Umbilical cord (tissue), 2 donors: Measurements from ENCODE around the gene H3-3A. TPM values are rescaled to one million over a fixed set of nuclear protein-coding genes. Genes with fewer than 3 reads are reported as not detected.

ENCODE experiments used
- DNase-seq: peaks from one replicate; pipeline ENCODE4 v3.0.0-alpha.2; 2015; ENCODE audit warnings: low spot score
- total RNA-seq: library from RNA; depleted of rRNA; stranded (reverse); fragments of >200 nt; gene quantifications from one replicate; pipeline ENCODE4 v1.2.3, GENCODE V29; 2014; ENCODE audit warnings: low replicate concordance; ENCODE audit not compliant: insufficient read depth

H3-3A gene
- total RNA-seq, 1 donor from 2014 or later = 232 TPM

DNA sequence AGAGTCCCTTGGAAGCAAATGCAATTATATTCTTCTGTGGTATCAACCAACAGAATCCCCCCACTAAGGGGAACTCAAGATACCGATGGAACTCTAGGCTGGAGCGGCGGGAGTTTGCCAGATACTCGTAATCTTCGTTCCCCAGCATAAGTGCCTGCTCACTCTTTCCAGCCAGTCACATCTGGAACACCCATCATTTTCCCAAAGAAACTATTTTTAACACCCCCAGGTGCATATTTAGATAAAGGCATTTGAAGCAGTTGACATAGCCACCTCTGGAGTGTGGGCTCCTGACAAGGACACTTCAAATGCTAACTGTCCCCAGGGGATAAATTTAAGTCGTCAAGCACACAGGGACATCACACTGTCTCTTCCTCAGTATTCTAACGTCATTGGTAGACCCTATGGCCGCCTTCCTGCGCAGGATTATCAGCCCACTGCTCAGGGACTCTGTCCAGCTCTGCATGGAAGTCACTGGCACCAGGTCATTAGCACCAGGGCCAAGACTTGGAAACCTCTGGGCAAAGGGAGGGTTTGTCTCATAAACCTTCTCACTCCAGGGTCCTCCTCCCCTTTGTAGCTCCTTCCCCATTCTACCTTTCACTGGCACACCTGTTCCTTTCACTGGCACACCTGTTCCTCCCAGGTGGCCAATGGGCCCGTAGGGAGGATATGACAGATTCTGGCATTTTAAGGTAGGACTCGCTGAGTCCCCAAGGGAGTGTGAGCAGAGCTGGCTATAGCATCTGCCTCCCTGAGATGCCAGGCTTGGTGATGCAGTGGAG, 48.8 kb downstream of the H3-3A start:
- DNase-seq = no peak

DNA sequence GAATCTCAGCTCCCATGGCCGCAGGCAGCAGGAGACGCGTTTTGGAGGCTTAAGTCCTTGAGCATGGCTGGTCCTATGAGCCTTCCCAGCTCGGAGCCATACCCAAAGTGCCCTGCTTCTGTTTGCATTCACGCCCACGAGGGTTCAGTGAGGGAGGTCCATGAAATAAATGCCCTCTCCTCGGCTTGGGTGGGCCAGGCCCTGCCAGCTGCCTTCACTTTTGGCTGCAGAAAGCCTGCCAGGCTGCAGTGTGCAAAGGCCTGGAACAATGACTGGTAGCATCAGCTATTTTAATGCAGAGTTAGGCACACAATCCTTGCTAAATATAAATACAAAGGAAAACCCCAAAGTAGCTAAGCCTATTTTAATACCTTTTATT, 49.4 kb downstream of the H3-3A start:
- DNase-seq = no peak

DNA sequence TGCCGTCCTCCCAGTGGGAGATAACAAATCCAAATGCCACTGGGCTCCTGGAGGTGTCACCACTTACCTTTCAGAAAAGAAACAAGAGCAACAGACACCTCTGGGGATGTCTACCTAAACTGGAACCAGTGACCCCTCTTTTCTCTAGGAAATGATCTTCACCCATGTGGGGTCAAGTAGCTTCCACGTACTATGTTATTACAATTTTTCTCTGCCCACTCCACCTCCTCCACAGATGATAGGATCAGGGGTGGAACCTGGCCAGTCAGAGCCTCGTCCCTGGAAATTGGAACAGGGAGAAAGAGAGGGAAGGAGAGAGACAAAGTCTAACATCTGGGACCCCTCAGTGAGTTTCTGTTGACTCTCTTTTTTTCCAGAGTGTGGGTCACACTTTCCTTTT, 50.1 kb downstream of the H3-3A start:
- DNase-seq = no peak

DNA sequence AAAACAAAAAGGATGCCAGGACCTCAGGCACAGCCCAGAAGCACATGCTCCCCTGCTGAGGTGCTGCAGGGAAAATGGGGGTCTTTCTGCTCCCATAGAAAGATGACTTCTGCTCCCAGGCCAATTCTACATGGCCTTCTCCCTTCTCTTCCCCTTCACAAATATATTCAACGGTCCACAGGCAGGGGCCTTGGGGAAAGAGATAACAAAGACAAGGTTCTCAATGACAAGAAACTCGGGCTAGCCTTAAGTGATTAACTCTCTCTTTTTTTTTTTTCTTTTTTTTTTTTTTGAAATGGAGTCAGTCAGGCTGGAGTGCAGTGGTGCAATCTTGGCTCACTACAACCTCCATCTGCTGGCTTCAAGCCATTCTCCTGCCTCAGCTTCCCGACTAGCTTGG, 54.2 kb downstream of the H3-3A start:
- DNase-seq = no peak

DNA sequence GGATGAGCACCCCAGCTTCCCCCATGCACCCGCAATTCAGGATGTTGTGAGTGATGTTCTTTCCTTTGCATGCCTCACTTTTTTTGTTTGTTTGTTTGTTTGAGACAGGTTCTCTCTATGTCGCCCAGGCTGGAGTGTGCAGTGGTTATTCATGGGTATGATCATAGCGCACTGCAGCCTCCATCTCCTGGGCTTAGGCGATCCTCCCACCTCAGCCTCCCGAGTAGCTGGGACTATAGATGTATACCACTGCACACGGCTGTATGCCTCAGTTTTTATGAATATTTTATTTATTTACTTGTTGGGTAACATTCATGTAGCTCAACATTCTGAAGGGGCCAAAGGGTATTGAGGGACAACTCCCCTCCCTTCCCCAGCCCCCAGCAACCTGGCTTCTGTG, 54.8 kb downstream of the H3-3A start:
- no peak for DNase-seq

DNA sequence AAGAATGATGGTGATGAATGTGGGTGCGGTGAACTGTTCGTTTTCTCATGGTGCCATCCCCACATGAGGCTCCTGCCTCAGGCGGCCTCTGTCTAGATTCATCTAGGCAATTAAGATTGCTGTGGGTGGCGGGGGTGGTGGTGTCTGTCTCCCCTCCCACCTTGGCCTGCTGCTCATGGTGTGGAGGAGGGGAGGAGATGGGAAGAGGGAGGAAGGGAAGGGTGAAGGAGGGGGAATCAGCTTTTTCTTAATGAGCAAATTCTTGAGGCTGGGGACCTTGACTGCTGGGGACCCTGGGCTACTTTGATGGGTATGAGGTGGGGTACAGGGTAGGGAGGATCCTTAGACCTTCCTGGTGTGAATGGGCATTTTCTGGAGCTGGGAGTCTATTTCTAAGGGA, 55.8 kb downstream of the H3-3A start:
- no peak for DNase-seq

DNA sequence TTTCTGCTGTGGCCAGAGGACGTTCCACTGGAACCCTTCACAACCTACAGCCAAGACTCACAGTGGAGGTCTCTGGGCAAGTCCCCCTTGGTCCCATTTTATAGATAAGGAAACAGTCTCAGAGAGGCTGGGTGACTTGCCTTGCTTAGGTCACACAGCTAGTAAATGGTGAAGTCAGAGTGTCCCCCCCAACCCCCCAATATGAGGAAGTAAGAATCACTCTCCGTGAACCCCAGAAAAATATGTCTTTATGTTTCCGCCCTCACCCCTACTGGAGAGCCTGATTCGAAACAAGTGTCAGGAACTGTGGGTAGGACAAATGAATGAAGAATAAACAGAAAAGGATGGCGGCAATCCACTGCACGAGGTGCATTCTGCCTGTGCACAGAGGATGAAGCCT, 56.7 kb downstream of the H3-3A start:
- DNase-seq = no peak

DNA sequence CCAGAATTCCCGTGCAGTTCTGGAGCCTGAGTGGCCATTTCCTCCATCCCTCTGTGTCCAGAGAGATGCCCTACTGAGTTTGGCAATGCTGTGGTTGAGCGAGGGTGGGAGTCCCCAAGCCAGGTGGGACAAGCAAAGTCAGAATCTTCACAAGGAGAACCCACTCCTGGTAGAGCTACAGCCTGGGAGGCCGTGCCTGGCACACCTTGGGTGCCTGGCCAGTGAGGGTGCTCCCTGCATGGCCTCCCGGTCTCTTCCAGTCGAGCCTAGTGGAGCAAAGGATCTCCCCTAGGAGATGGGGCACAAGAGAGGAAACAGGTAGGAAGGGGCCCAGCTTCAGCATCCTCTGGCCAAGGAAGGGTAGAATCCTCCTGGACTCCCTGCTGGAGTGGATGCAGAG, 57.9 kb downstream of the H3-3A start:
- no peak for DNase-seq

DNA sequence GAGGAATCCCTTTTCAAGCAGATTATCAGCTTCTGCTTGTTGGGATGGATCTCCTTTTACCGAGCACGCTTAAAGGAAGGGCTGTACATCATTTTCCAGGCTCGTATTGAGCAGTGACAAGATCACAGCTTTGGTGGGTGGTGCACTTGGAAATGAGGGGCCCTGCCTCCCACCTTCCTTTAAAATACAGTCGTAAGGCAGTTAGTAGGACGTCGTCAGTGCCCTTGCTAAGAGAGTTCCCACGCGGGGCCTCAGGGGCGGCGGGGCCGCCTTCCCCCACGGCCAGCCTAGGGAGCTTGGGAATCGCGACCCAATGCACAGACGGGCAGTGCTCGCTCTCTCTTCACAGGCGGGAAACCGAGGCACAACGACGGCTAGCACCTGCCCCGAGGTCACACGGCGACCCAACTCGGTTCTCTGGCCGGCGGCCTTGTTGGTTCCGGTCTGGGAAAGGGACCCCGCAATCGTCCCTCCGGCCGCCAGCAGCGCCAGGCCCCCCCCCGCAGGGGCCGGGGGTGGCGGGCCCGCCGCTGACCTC, 58.6 kb downstream of the H3-3A start:
- no peak for DNase-seq

Other genes starting within 250 kb of the H3-3A start
- gene TMEM63A, start 180.3 kb upstream of the H3-3A start, total RNA-seq = 15.9 TPM
- 2.4 TPM for gene LEFTY1, start 173.6 kb upstream of the H3-3A start, total RNA-seq
- 23.1 TPM for gene PYCR2, start 138.5 kb upstream of the H3-3A start, total RNA-seq
- gene LEFTY2, start 121.5 kb upstream of the H3-3A start, total RNA-seq = 144 TPM
- 40.4 TPM for gene SDE2, start 63.4 kb upstream of the H3-3A start, total RNA-seq
- gene ACBD3, start 124.0 kb downstream of the H3-3A start, total RNA-seq = 79.2 TPM
- 1.4 TPM for gene MIXL1, start 160.9 kb downstream of the H3-3A start, total RNA-seq
- 7.0 TPM for gene LIN9, start 246.4 kb downstream of the H3-3A start, total RNA-seq